GM12878 (cell line): Measurements from ENCODE around the gene LAIR1. TPM values are rescaled to one million over a fixed set of nuclear protein-coding genes. Genes with fewer than 3 reads are reported as not detected.

Source experiments
- ATAC-seq: fragments of 200-7000 bp; cut with Tn5 transposase; 3 replicates; pipeline ENCODE4 v1.9.1; 2020; ENCODE audit warnings: mild to moderate bottlenecking, moderate library complexity
- BruUV-seq: library from RNA; stranded (reverse); fragments of 400-500 nt; replicated peaks from 2 replicates; lab custom pipeline; 2021; lab: Mats Ljungman, UMichigan
- CTCF ChIA-PET: fragments of 300-600 bp; sonication (Branson Sonifier 250); formaldehyde crosslinking; extraction: SDS; loops from one replicate; lab custom pipeline; 2021; ENCODE audit warnings: inconsistent platforms; lab: Yijun Ruan, JAX
- POLR2A ChIA-PET: fragments of 350-600 bp; formaldehyde crosslinking; extraction: SDS; loops from one replicate; lab custom pipeline; 2021; ENCODE audit warnings: inconsistent platforms; lab: Charles Lee
- RAD21 ChIA-PET: fragments of 300-600 bp; sonication (Branson Sonifier 250); formaldehyde crosslinking; loops from one replicate; lab custom pipeline; 2023; ENCODE audit warnings: antibody characterized with exemption; ENCODE audit not compliant: unreplicated experiment; lab: Charles Lee
- SMC1A ChIA-PET: fragments of 300-600 bp; sonication (Branson Sonifier 250); formaldehyde crosslinking; loops from one replicate; lab custom pipeline; 2023; ENCODE audit not compliant: unreplicated experiment, uncharacterized antibody; lab: Charles Lee
- DNase-seq: peaks from one replicate; pipeline ENCODE4 v3.0.0-alpha.2; 2011; ENCODE audit warnings: low read depth, low spot score
- FAIRE-seq: peaks from 3 replicates; lab custom pipeline; 2011; peaks lifted over from hg19 to GRCh38; lab: Jason Lieb, UNC
- H2AFZ ChIP-seq: 2 replicates; pipeline ENCODE4 v1.6.0; 2011; ENCODE audit warnings: low read depth, low read length, control low read depth; ENCODE audit not compliant: control insufficient read depth
- H3K27ac ChIP-seq: 2 replicates; pipeline ENCODE4 v1.5.1; 2011; ENCODE audit warnings: control low read depth; ENCODE audit not compliant: control insufficient read depth, insufficient read depth
- H3K27me3 ChIP-seq, 2 experiments: replicated peaks in 1 of 2; 2 replicates each; pipeline versions ENCODE4 v1.6.0 to v1.6.1; 2011; ENCODE audit warnings: low read length in 1 of 2; ENCODE audit not compliant: control insufficient read depth in 2 of 2, insufficient read depth in 2 of 2
- H3K36me3 ChIP-seq, 2 experiments: 2 replicates each; pipeline ENCODE4 v1.5.1; 2011; ENCODE audit warnings: low read length in 1 of 2; ENCODE audit not compliant: control insufficient read depth in 2 of 2, insufficient read depth in 2 of 2
- H3K4me1 ChIP-seq: 2 replicates; pipeline ENCODE4 v1.6.1; 2011; ENCODE audit warnings: mild to moderate bottlenecking, low read length, moderate library complexity, mixed read lengths; ENCODE audit not compliant: control insufficient read depth, insufficient read depth
- H3K4me2 ChIP-seq: 2 replicates; pipeline ENCODE4 v1.6.0; 2011; ENCODE audit warnings: control low read depth; ENCODE audit not compliant: control insufficient read depth, insufficient read depth
- H3K4me3 ChIP-seq: fragments of 200-600 bp; sonication (generic); 2 replicates; pipeline ENCODE4 v1.5.1; 2016
- H3K79me2 ChIP-seq: 2 replicates; pipeline ENCODE4 v1.6.0; 2011; ENCODE audit warnings: low read length; ENCODE audit not compliant: control insufficient read depth, insufficient read depth
- H3K9ac ChIP-seq: 2 replicates; pipeline ENCODE4 v1.8.0; 2011; ENCODE audit warnings: low read length, control low read depth, mixed read lengths; ENCODE audit not compliant: control insufficient read depth, insufficient read depth
- H3K9me3 ChIP-seq: replicated peaks from 3 replicates; pipeline ENCODE4 v1.5.1; 2011; ENCODE audit warnings: mild to moderate bottlenecking, low read length; ENCODE audit not compliant: control insufficient read depth, insufficient read depth
- H4K20me1 ChIP-seq: 2 replicates; pipeline ENCODE4 v1.6.0; 2011; ENCODE audit not compliant: control insufficient read depth, insufficient read depth
- ASH2L ChIP-seq: fragments of 300-600, 200-600 bp; sonication (generic); IDR thresholded peaks from 2 replicates; pipeline ENCODE4 v1.6.1; 2017; ENCODE audit warnings: low read depth, mild to moderate bottlenecking, borderline replicate concordance
- BMI1 ChIP-seq: fragments of 450-650 bp; IDR thresholded peaks from 2 replicates; pipeline ENCODE4 v1.6.1; 2016; ENCODE audit warnings: mild to moderate bottlenecking, moderate library complexity, borderline replicate concordance
- CREM ChIP-seq: IDR thresholded peaks from 2 replicates; pipeline ENCODE4 v1.6.1; 2014; ENCODE audit warnings: antibody characterized with exemption, low read depth
- ETV6 ChIP-seq, 2 experiments: fragments of 450-650 bp in 1 of 2; IDR thresholded peaks in 1 of 2; conservative IDR thresholded peaks in 1 of 2; 2 replicates each; pipeline ENCODE4 v1.6.1; 2014; ENCODE audit warnings: antibody characterized with exemption in 1 of 2, borderline replicate concordance in 1 of 2, low read depth in 1 of 2, mild to moderate bottlenecking in 1 of 2, moderate library complexity in 1 of 2
- GATAD2B ChIP-seq: fragments of 450-650 bp; conservative IDR thresholded peaks from 2 replicates; pipeline ENCODE4 v1.6.1; 2017; ENCODE audit warnings: low read depth, mild to moderate bottlenecking, moderate library complexity
- JUNB ChIP-seq: IDR thresholded peaks from 2 replicates; pipeline ENCODE4 v1.6.1; 2016; ENCODE audit warnings: antibody characterized with exemption, mild to moderate bottlenecking
- KAT2A ChIP-seq: conservative IDR thresholded peaks from 2 replicates; pipeline ENCODE4 v1.6.1; 2011; ENCODE audit warnings: low read depth, low read length; ENCODE audit not compliant: control insufficient read depth
- NFXL1 ChIP-seq: fragments of 450-650 bp; IDR thresholded peaks from 2 replicates; pipeline ENCODE4 v1.6.1; 2017; ENCODE audit warnings: antibody characterized with exemption, mild to moderate bottlenecking, borderline replicate concordance
- NFYA ChIP-seq: IDR thresholded peaks from 2 replicates; pipeline ENCODE4 v1.6.1; 2011; ENCODE audit warnings: low read depth, mild to moderate bottlenecking, low read length, improper control_type of control experiment, borderline replicate concordance
- NRF1 ChIP-seq: conservative IDR thresholded peaks from 2 replicates; pipeline ENCODE4 v1.6.1; 2011; ENCODE audit warnings: mild to moderate bottlenecking, low read depth, low read length, improper control_type of control experiment
- POU2F2 ChIP-seq: IDR thresholded peaks from 3 replicates; pipeline ENCODE4 v1.6.1; 2011; ENCODE audit warnings: low read depth, mild to moderate bottlenecking, low read length, borderline replicate concordance
- SMAD1 ChIP-seq: fragments of 450-650 bp; IDR thresholded peaks from 2 replicates; pipeline ENCODE4 v1.6.1; 2018; ENCODE audit warnings: mild to moderate bottlenecking, low read depth; ENCODE audit not compliant: partially characterized antibody
- SMAD5 ChIP-seq: IDR thresholded peaks from 2 replicates; pipeline ENCODE4 v1.6.1; 2016; ENCODE audit warnings: antibody characterized with exemption, low read depth
- SREBF1 ChIP-seq: IDR thresholded peaks from 2 replicates; pipeline ENCODE4 v1.6.1; 2012; ENCODE audit warnings: mild to moderate bottlenecking, low read length
- TCF12 ChIP-seq: IDR thresholded peaks from 2 replicates; pipeline ENCODE4 v1.6.1; 2011; ENCODE audit warnings: low read depth, mild to moderate bottlenecking, low read length
- ZNF207 ChIP-seq: fragments of 450-650 bp; IDR thresholded peaks from 2 replicates; pipeline ENCODE4 v1.6.1; 2014; ENCODE audit warnings: antibody characterized with exemption, mild to moderate bottlenecking, borderline replicate concordance
- ZZZ3 ChIP-seq: IDR thresholded peaks from 2 replicates; pipeline ENCODE4 v1.6.1; 2011; ENCODE audit warnings: low read depth; ENCODE audit not compliant: control insufficient read depth, insufficient read length
- WGBS: methylation state at CpG from one replicate; pipeline ENCODE4 v1.1.6; 2016; ENCODE audit warnings: low lambda C conversion rate; ENCODE audit not compliant: insufficient replicate concordance, insufficient coverage; ENCODE audit errors: missing lambda C conversion rate; 5-methylcytosine and 5-hydroxymethylcytosine counted together
- in situ Hi-C: fragments of 300-500 bp; cut with MboI; formaldehyde crosslinking; loops from 9 replicates; pipeline ENCODE4 v1.14.3; 2018; ENCODE audit warnings: mixed read lengths
- intact Hi-C: fragments of 100-400 bp; cut with micrococcal nuclease; formaldehyde crosslinking; loops from one replicate; pipeline ENCODE4 v1.14.2; 2022; ENCODE audit not compliant: unreplicated experiment
- polyA plus RNA-seq, 11 experiments: library from polyadenylated mRNA; depleted of rRNA in 4 of 11; unstranded in 6 of 11; stranded (reverse) in 5 of 11; fragments of >200 nt; fragmentation: Nextera tagmentation in 4 of 11; fragmentation: Illumina TruSeq in 1 of 11; extraction: Ambion mirVana in 4 of 11; extraction: Trizol in 1 of 11; gene quantifications; 1 replicate in 1 of 11; 2 replicates in 10 of 11; pipeline versions ENCODE4 v1.2.1 to v1.2.3, GENCODE V29; 2011 to 2016; ENCODE audit warnings: inconsistent platforms in 2 of 11, missing spikeins in 2 of 11, low read depth in 1 of 11
- total RNA-seq, 4 experiments: library from RNA; depleted of rRNA in 3 of 4; stranded (reverse); fragments of >200 nt in 3 of 4; fragmentation: Illumina TruSeq in 1 of 4; extraction: Trizol in 1 of 4; gene quantifications; 2 replicates each; pipeline versions ENCODE4 v1.2.1 to v1.2.3, GENCODE V29; 2013 to 2021

The LAIR1 gene
- total and polyA plus RNA-seq, 10 of the 15 experiments (the other 5 are each of a cell fraction or from before 2014, with no cell fraction given), result 8.6 to 58.2 (median 35.3) TPM

- Histone ChIP-seq H3K9me3 (no peaks in the 10 kb centered on the region; the same call in 2 of the 3 replicates), H3K4me1 (peaks cover 8% of the 10 kb centered on the region), H3K4me2 (no peak overlapping the region), H3K27me3 (peaks cover 0 to 3% of the 10 kb centered on the region in 2 experiments; a peak in 2 of 4 replicates), H3K79me2 (no peaks in the 10 kb centered on the region)
- BruUV-seq, result no TSS peak
- RAD21 ChIA-PET, result no interaction called here
- in situ Hi-C loops (no loop called here), intact Hi-C loops (no loop called here)
- DNase-seq (no peak), FAIRE-seq (no peak)
- no peak for TF ChIP-seq TCF12
- no peak for TF ChIP-seq ZZZ3
- no peak for TF ChIP-seq ZNF207
- TF ChIP-seq ASH2L, result no peak
- TF ChIP-seq BMI1, result no peak
- TF ChIP-seq KAT2A, result no peak
- TF ChIP-seq ETV6 (conservative IDR thresholded peaks at IDR 0.05 in 1 of 2, IDR thresholded peaks at IDR 0.05 in 1 of 2; ENCODE audit: borderline replicate concordance in 1 of 2, low read depth in 1 of 2), result no peak
- TF ChIP-seq POU2F2, result no peak
- TF ChIP-seq JUNB, result no peak
- no peak for TF ChIP-seq SREBF1
- no peak for TF ChIP-seq NRF1
- no peak for TF ChIP-seq GATAD2B
- no peak for TF ChIP-seq SMAD1
- no peak for TF ChIP-seq NFXL1
- TF ChIP-seq SMAD5, result no peak
- TF ChIP-seq NFYA, result no peak
- no peak for TF ChIP-seq CREM
- TF ChIP-seq, all 136 proteins: peak for 0
- ATAC-seq, result no peak
- SMC1A ChIA-PET, result no interaction called here
- POLR2A ChIA-PET, result no interaction called here
- Histone ChIP-seq H3K4me3 (no peak overlapping the region), H3K36me3 (no peaks in the 10 kb centered on the region), H3K9ac (no peak overlapping the region), H3K27ac (no peak overlapping the region), H2AFZ (no peak overlapping the region), H4K20me1 (no peaks in the 10 kb centered on the region)
- 58% methylated on average over 4 of the region's 4 CpGs for WGBS
- CTCF ChIA-PET, result no interaction called here
Observed at GRCh38 chr19:54414156-54414555, 49.4 kb upstream of the LAIR1 start.
